ENCODE data around the gene RCOR1. TPM values are rescaled to one million over a fixed set of nuclear protein-coding genes. Genes with fewer than 3 reads are reported as not detected.

The RCOR1 gene
- total RNA-seq, 1 experiment from 2014 or later: 25.4 TPM

DNA sequence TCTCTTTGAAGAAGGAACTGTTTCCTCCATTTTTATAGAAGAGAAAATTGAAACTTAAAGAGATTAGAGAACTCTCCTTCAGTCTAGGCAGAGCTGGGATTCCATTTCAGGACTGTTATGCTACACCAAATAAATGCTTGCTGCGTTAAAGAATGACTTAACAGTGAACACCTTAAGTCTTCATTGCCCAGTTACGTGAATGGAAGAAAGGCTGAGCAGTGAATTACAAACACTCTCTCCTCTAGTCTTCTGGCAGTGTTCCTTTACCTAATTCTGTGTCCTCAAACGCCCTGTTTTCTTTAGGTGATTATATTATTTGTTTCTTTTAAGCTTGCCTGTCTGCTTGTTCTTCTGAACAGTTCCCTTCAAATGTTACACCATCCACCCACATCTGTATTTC is 59.7 kb downstream of the RCOR1 start (continued):
- TF ChIP-seq, protein P1, sequence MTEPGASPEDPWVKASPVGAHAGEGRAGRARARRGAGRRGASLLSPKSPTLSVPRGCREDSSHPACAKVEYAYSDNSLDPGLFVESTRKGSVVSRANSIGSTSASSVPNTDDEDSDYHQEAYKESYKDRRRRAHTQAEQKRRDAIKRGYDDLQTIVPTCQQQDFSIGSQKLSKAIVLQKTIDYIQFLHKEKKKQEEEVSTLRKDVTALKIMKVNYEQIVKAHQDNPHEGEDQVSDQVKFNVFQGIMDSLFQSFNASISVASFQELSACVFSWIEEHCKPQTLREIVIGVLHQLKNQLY (CRISPR knock-in tag; IDR thresholded peaks at IDR 0.05): no peak
- no peak for TF ChIP-seq PRRX2 (CRISPR knock-in tag; IDR thresholded peaks at IDR 0.05)

- DNase-seq (ENCODE audit: low spot score): no peak
- peaks cover 6% of the 10 kb centered on the region for H3K36me3 Mint-ChIP-seq
- H3K4me3 Mint-ChIP-seq: no peak overlapping the region
- ChIA-PET CTCF (interaction anchor here (0.7 to 2.5 kb wide), 3 partner anchors 9 to 65 kb away, joined by 4 to 9 read pairs (median 6); no protein-coding TSS in a partner anchor), POLR2A (no interaction called here)
- peaks cover 36% of the 10 kb centered on the region for H3K4me1 Mint-ChIP-seq
- no peaks in the 10 kb centered on the region for H3K27me3 Mint-ChIP-seq (ENCODE audit: low read depth)
- H3K27ac Mint-ChIP-seq: peak overlapping the region; percentile 48
- peaks cover 6% of the 10 kb centered on the region for H3K9me3 Mint-ChIP-seq
- no peak for ATAC-seq
- TF ChIP-seq NR1H2 (CRISPR knock-in tag; IDR thresholded peaks at IDR 0.05) (no peak), SMAD3 (CRISPR knock-in tag; IDR thresholded peaks at IDR 0.05; ENCODE audit: borderline replicate concordance) (no peak), PRRX2 (CRISPR knock-in tag; IDR thresholded peaks at IDR 0.05) (no peak), ZNF423 (CRISPR knock-in tag; IDR thresholded peaks at IDR 0.05) (no peak), IRF1 (CRISPR knock-in tag; IDR thresholded peaks at IDR 0.05) (no peak)
- TF ChIP-seq, protein P2, sequence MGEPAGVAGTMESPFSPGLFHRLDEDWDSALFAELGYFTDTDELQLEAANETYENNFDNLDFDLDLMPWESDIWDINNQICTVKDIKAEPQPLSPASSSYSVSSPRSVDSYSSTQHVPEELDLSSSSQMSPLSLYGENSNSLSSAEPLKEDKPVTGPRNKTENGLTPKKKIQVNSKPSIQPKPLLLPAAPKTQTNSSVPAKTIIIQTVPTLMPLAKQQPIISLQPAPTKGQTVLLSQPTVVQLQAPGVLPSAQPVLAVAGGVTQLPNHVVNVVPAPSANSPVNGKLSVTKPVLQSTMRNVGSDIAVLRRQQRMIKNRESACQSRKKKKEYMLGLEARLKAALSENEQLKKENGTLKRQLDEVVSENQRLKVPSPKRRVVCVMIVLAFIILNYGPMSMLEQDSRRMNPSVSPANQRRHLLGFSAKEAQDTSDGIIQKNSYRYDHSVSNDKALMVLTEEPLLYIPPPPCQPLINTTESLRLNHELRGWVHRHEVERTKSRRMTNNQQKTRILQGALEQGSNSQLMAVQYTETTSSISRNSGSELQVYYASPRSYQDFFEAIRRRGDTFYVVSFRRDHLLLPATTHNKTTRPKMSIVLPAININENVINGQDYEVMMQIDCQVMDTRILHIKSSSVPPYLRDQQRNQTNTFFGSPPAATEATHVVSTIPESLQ (CRISPR knock-in tag; IDR thresholded peaks at IDR 0.05): no peak
Observed at GRCh38 chr14:102654298-102654697, 61.8 kb downstream of the RCOR1 start.

- no peak for TF ChIP-seq TP53 (CRISPR knock-in tag; IDR thresholded peaks at IDR 0.05)
- TF ChIP-seq PRRX2 (CRISPR knock-in tag; IDR thresholded peaks at IDR 0.05): no peak
- TF ChIP-seq FOXJ3 (CRISPR knock-in tag; IDR thresholded peaks at IDR 0.05; ENCODE audit: borderline replicate concordance): no peak
- no peak for TF ChIP-seq GABPB1 (CRISPR knock-in tag; IDR thresholded peaks at IDR 0.05)
- no peak for TF ChIP-seq ZNF317 (CRISPR knock-in tag; IDR thresholded peaks at IDR 0.05; ENCODE audit: borderline replicate concordance, low read depth)
- no peak for TF ChIP-seq ZNF423 (CRISPR knock-in tag; IDR thresholded peaks at IDR 0.05)
- no peak for TF ChIP-seq ZNF121 (CRISPR knock-in tag; IDR thresholded peaks at IDR 0.05)
- TF ChIP-seq SMAD3 (CRISPR knock-in tag; IDR thresholded peaks at IDR 0.05; ENCODE audit: borderline replicate concordance): no peak
- no peak for TF ChIP-seq ZBTB21 (CRISPR knock-in tag; IDR thresholded peaks at IDR 0.05; ENCODE audit: borderline replicate concordance)
- TF ChIP-seq, protein P3, sequence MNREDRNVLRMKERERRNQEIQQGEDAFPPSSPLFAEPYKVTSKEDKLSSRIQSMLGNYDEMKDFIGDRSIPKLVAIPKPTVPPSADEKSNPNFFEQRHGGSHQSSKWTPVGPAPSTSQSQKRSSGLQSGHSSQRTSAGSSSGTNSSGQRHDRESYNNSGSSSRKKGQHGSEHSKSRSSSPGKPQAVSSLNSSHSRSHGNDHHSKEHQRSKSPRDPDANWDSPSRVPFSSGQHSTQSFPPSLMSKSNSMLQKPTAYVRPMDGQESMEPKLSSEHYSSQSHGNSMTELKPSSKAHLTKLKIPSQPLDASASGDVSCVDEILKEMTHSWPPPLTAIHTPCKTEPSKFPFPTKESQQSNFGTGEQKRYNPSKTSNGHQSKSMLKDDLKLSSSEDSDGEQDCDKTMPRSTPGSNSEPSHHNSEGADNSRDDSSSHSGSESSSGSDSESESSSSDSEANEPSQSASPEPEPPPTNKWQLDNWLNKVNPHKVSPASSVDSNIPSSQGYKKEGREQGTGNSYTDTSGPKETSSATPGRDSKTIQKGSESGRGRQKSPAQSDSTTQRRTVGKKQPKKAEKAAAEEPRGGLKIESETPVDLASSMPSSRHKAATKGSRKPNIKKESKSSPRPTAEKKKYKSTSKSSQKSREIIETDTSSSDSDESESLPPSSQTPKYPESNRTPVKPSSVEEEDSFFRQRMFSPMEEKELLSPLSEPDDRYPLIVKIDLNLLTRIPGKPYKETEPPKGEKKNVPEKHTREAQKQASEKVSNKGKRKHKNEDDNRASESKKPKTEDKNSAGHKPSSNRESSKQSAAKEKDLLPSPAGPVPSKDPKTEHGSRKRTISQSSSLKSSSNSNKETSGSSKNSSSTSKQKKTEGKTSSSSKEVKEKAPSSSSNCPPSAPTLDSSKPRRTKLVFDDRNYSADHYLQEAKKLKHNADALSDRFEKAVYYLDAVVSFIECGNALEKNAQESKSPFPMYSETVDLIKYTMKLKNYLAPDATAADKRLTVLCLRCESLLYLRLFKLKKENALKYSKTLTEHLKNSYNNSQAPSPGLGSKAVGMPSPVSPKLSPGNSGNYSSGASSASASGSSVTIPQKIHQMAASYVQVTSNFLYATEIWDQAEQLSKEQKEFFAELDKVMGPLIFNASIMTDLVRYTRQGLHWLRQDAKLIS (CRISPR knock-in tag; IDR thresholded peaks at IDR 0.05; ENCODE audit: borderline replicate concordance): no peak
- TF ChIP-seq ATF1 (CRISPR knock-in tag; IDR thresholded peaks at IDR 0.05): no peak
- no peak for TF ChIP-seq AR (CRISPR knock-in tag; IDR thresholded peaks at IDR 0.05)
- TF ChIP-seq, protein P4, sequence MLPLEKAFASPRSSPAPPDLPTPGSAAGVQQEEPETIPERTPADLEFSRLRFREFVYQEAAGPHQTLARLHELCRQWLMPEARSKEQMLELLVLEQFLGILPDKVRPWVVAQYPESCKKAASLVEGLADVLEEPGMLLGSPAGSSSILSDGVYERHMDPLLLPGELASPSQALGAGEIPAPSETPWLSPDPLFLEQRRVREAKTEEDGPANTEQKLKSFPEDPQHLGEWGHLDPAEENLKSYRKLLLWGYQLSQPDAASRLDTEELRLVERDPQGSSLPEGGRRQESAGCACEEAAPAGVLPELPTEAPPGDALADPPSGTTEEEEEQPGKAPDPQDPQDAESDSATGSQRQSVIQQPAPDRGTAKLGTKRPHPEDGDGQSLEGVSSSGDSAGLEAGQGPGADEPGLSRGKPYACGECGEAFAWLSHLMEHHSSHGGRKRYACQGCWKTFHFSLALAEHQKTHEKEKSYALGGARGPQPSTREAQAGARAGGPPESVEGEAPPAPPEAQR (CRISPR knock-in tag; IDR thresholded peaks at IDR 0.05): no peak
- POLR2A ChIA-PET: interaction anchor here (0.6 to 0.9 kb wide), 2 partner anchors 9 to 59 kb away, joined by 4 to 5 read pairs; no protein-coding TSS in a partner anchor
- no peak for DNase-seq (ENCODE audit: low spot score)
- H3K27ac Mint-ChIP-seq: peak overlapping the region; percentile 70
- H3K4me1 Mint-ChIP-seq: peaks cover 40% of the 10 kb centered on the region
- H3K27me3 Mint-ChIP-seq (ENCODE audit: low read depth): no peaks in the 10 kb centered on the region
- peaks cover 6% of the 10 kb centered on the region for H3K9me3 Mint-ChIP-seq
- H3K4me3 Mint-ChIP-seq: no peak overlapping the region
- H3K36me3 Mint-ChIP-seq: peaks cover 6% of the 10 kb centered on the region
- CTCF ChIA-PET: interaction anchor here (1.0 to 2.5 kb wide), 4 partner anchors 10 to 80 kb away, joined by 4 to 9 read pairs (median 5); no protein-coding TSS in a partner anchor
- ATAC-seq: no peak; the same call in 1 of the 2 replicates
Observed at GRCh38 chr14:102655137-102655536, 62.7 kb downstream of the RCOR1 start.
